K562 treated with DMSO at 1 percent for 4 hours (cell line): ENCODE data around the gene C7orf57. TPM values are rescaled to one million over a fixed set of nuclear protein-coding genes. Genes with fewer than 3 reads are reported as not detected.

ENCODE experiments used
- total RNA-seq: library from RNA; unstranded; fragments of 300-600 nt; gene quantifications from 2 replicates; pipeline ENCODE4 v1.2.3, GENCODE V29; 2022; ENCODE audit not compliant: insufficient read depth

Gene C7orf57
- total RNA-seq = not detected in 2 replicates

DNA sequence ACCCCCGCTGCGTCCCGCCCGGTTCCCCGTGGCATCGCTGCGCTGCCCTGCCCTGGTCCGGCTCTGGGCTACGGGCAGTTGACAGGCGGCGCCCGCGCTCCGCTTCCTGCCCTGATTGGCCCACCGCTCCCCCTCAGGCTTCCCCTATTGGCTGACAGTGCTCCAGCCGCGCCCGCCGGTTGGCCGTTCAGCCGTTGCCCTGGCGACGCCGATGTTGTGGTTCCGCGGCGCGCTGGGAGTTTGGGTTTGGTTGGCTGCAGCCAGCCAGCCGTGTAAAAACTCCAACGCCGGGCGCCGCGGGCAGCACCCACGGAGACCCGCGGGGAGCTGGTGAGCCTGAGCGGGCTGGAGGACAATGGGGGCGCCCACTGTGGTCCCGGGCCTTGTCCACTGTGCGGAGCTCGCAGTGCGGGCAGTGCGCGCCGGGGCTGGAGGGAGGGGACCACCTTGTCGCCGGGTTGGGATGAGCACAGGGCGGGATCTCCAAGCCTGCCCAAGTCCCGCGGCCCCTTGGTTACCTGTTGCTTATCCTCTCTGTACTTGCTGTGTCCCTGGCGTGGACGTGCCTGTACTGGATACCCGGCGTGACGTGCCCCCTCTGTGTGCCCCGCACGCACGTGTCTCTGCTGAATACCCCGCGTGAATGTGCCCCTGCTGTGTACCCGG lies at the start of gene C7orf57:
Gene C7orf57 (plus strand): TSS at position 243 of the 666 bp plus-strand sequence. CDS start 766 bp downstream, outside the sequence.

DNA sequence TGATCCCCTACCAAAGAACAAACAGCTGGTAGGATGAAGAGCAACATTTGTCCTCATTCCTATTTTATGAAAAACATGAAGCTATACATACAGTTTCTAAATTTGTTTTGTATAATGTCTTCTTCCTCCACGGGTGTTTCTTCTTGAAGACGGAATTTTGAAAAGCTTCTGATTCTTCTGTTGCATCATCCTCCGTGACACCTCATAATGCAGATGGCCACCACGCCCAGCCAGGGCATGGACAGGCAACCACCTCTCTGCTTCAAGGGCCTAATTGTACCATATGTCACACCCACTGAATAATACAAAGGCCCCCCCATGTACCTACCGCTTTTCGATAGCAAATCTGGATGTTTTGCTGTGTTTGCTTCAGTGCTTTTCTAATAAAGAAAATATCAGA lies 6.4 kb upstream of the C7orf57 start, which contains the start of gene SUN3:
Gene SUN3 (minus strand): TSS at position 170 of the 400 bp plus-strand sequence. CDS start 169 bp downstream, at position 1.

DNA sequence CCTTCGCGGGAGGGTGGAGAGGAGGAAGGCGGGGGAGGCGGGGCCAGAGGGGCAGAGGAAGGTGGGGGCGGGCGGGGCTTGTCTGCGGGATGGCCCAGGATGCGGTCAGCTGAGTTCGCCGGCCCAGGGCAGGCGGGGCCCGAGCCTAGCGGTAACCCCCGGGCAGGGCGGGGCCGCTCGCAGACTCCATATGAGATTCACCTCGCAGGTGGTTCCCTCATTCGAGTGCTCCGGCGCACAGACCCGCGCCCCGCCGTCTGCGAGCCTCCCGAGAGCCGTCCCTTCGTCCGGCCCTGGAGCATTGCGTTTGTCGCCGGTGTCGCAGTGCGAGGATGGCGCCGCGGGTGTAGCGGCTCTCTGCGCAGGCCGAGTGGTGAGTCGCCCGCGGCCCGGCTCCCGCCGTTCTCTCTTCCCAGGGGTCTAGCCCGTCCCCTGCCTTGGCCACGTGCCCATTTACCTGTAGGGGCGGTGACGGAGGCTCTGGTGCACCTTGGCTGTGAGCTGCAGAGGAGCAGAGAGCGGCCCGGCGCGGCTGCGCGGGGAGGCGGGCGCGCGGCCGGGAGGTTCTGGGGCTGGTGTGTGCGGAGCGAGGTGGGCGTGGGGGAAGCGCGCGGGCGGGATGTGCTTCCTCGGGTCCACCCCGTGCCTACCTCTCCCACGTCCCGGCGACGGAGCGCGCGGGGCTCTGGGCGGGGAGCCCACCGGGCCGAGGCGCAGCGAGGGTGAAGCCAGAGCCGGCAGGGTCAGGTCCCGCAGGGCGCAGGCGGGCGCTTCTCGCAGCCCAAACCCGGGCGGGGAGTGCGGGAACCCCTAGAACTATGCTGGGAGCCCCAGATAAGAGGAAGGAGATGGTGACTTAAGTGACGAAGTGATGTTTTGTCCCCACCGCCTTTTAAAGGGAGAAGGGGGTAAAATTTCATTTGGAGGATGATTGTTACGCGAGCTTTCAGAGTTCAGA lies 54.0 kb downstream of the C7orf57 start, which contains the start of gene UPP1:
Gene UPP1 (plus strand): TSS at position 220 of the 958 bp plus-strand sequence. CDS start 5,519 bp downstream, outside the sequence.

Other genes with a start within 250 kb of the C7orf57 start
- not detected in 2 replicates for gene PKD1L1, start 87.1 kb upstream of the C7orf57 start, total RNA-seq
- gene HUS1, start 55.9 kb upstream of the C7orf57 start, total RNA-seq = 3.9 and 4.0 TPM in 2 replicates
- 0.80 and 1.7 TPM in 2 replicates for gene SUN3, start 6.4 kb upstream of the C7orf57 start, total RNA-seq
- 8.4 and 15.7 TPM in 2 replicates for gene UPP1, start 53.7 kb downstream of the C7orf57 start, total RNA-seq
- 1.7 TPM in 1 of 2 replicates, not detected in the other for gene ABCA13, start 135.9 kb downstream of the C7orf57 start, total RNA-seq